Stimulated activated naive CD4-positive, alpha-beta T cell (primary cell): Measurements from ENCODE around the gene ADPRM.

Experiments used
- DNase-seq, 6 experiments: peaks; one replicate each; lab custom pipeline; 2025; lab: John Stamatoyannopoulos, UW

The ADPRM gene

GRCh38 chr17:10741416-10742135 lies 44.2 kb downstream of the ADPRM start:
- no peak for DNase-seq

GRCh38 chr17:10742431-10742830 lies 45.0 kb downstream of the ADPRM start:
- no peak for DNase-seq

- DNase-seq = no peak
Measured at GRCh38 chr17:10743316-10744009, 46.1 kb downstream of the ADPRM start.

DNA sequence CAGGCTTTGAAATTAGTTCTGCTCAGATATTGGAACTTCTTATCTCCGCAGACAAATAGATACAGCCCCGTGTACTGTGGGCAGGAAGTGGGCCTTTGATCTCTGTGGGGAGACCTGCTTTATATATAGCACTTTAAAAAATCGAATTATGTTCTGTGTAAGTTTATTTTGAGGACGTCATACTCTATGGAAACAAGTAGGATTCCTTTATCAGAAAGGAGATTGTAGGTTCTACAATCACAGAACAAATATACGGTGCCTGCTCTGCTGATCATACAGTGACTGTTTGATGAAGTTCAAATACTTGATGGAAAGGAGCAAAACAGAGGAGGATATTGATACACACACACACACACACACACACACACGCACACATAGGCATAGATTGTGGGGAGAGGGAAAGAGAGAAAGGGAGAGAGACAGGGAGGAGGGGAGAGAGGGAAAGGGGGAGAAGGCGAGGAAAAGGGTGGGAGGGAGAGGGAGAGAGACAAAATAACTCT lies 47.2 kb downstream of the ADPRM start:
- DNase-seq = peak in 5 of 6 experiments; percentile 5 to 66 (median 65)

DNA sequence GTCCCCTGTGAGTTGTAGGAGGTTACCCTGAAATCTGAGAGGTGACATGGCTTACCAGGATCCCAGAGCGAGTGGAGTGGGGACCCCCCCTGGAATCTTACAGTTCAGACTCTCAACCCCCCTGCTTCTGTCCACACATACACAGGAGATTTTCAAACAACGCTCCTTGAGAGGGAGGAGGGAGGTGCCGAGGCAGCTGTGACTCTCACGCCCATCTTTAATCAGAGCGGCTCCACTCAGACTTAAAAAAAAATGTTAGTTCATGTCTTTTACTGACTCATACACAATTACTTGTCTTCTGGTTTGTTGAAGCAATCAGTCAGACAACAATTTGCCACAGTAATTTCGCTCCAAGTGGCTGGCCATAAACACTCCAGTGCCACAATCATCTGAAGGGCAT lies 47.8 kb downstream of the ADPRM start:
- no peak for DNase-seq

DNA sequence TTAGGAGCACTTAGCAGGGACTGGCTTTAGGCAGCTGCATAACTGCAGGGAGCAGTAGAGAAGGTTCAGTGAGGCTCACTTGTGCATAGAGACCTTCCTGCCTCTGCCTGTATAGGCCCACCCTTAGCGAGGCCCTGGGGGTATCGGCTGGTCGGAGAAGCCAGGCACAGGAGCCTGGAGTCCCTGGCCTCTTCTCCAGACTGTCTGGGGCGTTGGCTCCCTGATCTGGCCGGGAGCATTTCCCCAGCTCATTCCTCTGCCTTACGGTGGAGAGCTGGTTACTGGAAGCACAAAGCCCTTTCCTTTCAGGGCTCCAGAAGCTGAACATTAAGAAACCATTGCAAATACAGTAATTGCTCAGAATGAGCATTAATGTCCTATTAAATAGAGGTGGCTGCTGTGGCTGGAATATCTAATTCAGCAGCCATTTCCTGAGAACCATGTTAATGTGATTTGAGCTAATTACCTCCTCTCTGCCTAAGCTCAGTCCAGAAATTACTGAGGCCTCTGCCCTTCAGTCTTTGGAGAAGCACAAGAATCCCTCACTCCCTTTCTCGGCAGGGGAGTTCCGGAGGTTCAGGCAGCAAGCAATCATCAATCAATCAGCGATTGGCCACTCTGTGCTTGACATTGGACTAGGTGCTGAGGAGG lies 51.3 kb downstream of the ADPRM start:
- no peak for DNase-seq

GRCh38 chr17:10750210-10750609 lies 52.8 kb downstream of the ADPRM start:
- no peak for DNase-seq

DNA sequence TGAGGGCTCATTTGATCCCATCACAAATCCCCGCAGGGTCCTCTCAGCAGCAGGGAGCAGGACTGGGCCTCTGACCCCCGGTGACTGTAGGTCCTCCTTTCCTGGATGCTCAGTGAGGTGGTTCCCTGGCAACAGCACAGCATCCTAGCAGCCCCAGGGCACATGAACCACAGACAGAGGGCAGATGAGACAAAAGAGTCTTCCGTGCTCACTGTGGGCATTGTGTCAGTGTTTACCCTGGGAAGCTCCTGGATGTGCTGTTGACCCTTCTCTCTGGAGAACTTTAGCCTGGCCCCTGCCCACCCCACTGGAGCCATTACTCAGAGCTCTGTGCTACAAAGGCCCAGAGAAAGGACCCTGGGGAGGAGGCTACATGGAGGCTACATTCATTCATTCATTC lies 54.2 kb downstream of the ADPRM start:
- DNase-seq = no peak

GRCh38 chr17:10752696-10753095 lies 55.3 kb downstream of the ADPRM start:
- no peak for DNase-seq

DNA sequence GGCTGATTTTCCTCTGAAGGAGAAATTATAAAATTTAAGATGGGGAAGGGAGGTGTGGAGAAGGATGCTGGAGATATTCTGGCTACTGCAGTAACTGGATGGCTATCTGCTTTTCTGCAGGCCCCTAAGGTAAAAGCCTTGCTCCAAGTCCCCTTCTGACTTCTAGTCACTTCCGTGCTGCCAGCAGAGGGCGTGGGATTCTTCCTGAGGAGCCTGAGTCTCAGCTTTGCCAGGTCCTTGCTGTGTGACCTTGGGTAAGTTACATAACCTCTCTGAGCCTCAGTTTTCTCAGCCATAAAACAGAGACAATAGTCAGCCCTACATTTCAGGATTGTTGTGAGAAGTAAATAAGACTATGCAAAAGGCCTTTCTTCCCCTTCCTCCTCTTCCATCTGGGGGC lies 56.7 kb downstream of the ADPRM start:
- no peak for DNase-seq

GRCh38 chr17:10754861-10755591 lies 57.6 kb downstream of the ADPRM start:
- DNase-seq = no peak

DNA sequence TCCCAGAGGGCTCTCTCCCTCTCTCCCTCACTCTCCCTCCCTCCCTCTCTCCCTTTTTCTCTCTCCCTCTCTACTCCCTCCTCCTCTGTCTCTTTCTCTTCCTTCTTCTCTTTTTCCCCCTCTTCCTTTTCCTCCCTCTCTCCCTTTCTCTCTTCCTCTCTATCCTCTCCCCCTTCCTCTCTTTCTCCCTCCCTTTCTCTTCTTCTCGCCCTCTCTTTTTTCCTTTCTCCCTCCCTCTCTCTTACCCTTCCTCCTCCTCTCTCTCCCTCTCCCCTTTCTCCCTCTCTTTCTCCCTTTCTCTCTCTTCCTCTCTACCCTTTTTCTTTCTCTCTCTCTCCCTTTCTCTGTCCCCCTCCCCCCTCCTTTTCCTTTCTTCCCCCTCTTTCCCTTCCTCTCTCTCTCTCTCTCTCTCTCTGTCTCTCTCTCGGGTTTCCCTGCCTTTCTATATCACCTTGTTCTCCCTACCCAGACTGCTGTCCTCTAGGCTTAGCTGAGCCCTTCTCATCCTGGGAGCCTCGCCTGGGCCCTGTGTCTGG lies 58.3 kb downstream of the ADPRM start:
- DNase-seq = no peak

DNA sequence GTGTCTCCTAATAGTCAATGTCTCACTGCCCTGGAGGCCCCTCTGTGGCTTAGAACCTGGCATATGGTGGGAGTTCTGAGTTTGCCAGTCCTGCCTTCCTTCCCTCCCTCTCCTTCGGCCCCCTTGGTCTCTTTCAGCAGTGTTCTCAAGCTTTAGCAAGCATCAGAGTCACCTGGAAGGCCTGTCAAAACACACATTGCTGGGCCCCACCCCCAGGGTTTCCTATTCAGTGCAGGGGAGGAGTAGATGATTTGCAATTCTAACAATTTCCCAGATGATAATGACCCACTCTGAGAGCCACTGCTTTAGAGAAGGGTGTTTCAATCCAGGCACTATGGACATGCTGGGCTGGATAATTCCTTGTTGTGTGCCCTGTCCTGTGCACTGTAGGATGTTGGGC lies 58.8 kb downstream of the ADPRM start:
- no peak for DNase-seq

DNA sequence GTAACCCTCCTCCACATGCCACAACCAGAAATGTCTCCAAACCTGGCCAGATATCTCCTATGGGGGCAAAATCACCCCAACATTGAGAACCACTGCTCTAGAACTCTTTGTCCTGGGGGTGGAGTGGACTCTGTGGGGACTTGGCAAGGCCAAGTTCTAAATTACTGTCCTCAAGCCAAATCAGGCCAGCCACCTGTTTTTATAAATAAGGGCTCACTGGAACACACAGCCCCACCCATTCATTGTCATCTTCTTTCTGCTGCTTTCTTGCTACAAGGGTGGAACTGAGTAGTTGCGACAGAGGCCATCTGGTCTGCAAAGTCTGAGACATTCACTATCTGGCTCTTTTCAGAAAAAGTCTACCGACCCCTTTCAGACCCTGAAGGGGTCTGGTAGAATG lies 59.2 kb downstream of the ADPRM start:
- no peak for DNase-seq

DNA sequence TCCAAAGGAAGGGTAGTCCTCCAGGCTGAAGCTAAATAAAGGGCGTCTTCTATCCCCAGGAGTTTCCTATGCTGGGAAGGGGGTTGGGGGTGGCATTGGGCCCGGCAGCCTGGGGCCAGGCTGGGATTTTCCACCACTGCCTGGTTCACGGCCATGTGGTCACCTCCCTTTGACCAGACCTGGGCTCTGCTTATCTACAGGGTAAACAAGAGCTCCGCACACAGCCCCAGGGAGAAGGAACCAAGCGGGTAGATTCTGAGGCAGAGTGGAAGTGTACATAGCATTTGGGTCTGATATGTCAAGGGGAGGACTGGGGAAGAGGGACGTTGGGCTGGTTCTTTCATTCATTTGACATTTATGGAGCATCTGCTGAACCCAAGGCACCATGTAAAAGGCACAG lies 59.7 kb downstream of the ADPRM start:
- DNase-seq = no peak

DNA sequence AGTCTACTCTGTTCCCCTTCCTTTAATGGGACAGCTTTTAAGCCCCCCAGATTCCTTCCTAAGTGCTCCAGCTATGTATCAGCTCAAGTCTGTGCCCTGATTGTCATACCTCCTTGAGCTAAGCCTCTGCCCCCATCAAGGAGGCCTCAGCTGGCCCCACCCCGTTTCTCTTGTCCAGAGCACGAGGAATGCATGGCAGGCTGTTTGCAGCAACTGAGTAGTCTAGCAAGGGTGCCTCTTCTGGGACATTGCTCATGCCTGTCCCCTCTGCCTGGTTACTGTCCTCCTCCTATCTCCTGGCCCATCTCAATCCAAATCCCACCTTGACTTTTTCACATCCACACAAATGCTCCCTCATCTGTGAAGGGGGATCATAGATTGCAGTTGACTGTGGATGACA lies 60.3 kb downstream of the ADPRM start:
- DNase-seq = no peak

GRCh38 chr17:10758062-10758461 lies 60.7 kb downstream of the ADPRM start:
- no peak for DNase-seq
